Esophagus squamous epithelium (tissue), 5 donors: Measurements from ENCODE around the gene IVNS1ABP. TPM values are rescaled to one million over a fixed set of nuclear protein-coding genes. Genes with fewer than 3 reads are reported as not detected.

Source experiments
- DNase-seq: peaks from one replicate; lab custom pipeline; 2025; lab: John Stamatoyannopoulos, UW
- H3K27ac ChIP-seq, 4 donors: fragments of 200-600 bp; sonication (generic); one replicate each; pipeline ENCODE4 v1.5.1; 2016 to 2019; ENCODE audit warnings: mild to moderate bottlenecking in 1 of 4
- H3K27me3 ChIP-seq, 4 donors: fragments of 200-600 bp; sonication (generic); 1 replicate in 3 of 4; 2 replicates in 1 of 4; pipeline versions ENCODE4 v1.5.1 to v1.6.0; 2017 to 2021; ENCODE audit warnings: antibody characterized with exemption in 1 of 4
- H3K36me3 ChIP-seq, 3 donors: fragments of 200-600 bp; sonication (generic); one replicate each; pipeline ENCODE4 v1.5.1; 2016 to 2019
- H3K4me1 ChIP-seq, 3 donors: fragments of 200-600 bp; sonication (generic); one replicate each; pipeline ENCODE4 v1.5.1; 2017 to 2019
- H3K4me3 ChIP-seq, 4 donors: fragments of 200-600 bp; sonication (generic); 1 replicate in 3 of 4; 2 replicates in 1 of 4; pipeline ENCODE4 v1.5.1; 2016 to 2019; ENCODE audit warnings: mild to moderate bottlenecking in 2 of 4, moderate library complexity in 1 of 4
- H3K9me3 ChIP-seq, 3 donors: fragments of 200-600 bp; sonication (generic); one replicate each; pipeline ENCODE4 v1.5.1; 2016 to 2019
- CTCF ChIP-seq, 6 experiments: fragments of 450-650 bp in 4 of 6; fragments of 200-600 bp in 2 of 6; sonication (generic) in 2 of 6; IDR thresholded peaks; one replicate each; pipeline ENCODE4 v1.5.1; 2016 to 2019; ENCODE audit warnings: antibody characterized with exemption in 6 of 6, mild to moderate bottlenecking in 4 of 6, moderate library complexity in 4 of 6
- POLR2A ChIP-seq, 4 donors: fragments of 450-650 bp; IDR thresholded peaks; one replicate each; pipeline ENCODE4 v1.6.1; 2017; ENCODE audit warnings: antibody characterized with exemption in 4 of 4, mild to moderate bottlenecking in 4 of 4, moderate library complexity in 3 of 4
- WGBS, 2 donors: methylation state at CpG; one replicate each; pipeline ENCODE4 v1.1.5; 2018; 5-methylcytosine and 5-hydroxymethylcytosine counted together
- intact Hi-C: fragments of 100-400 bp; cut with DNase I; formaldehyde crosslinking; loops from one replicate; pipeline ENCODE4 v1.15.0; 2022
- total RNA-seq, 4 donors: library from RNA; depleted of rRNA; stranded (reverse); fragments of >200 nt; gene quantifications; one replicate each; pipeline ENCODE4 v1.1.0, GENCODE V29; 2016
- donor health status: DM: yes; HTN: yes; CAD: no.

Gene IVNS1ABP
- total RNA-seq, 4 donors from 2014 or later = 42.1 to 98.4 (median 52.5) TPM

- Histone ChIP-seq H3K4me1 (no peaks in the 10 kb centered on the region), H3K4me3 (no peak overlapping the region), H3K9me3 (peaks cover 0 to 10% (median 4%) of the 10 kb centered on the region in 3 donors), H3K27me3 (no peaks in the 10 kb centered on the region), H3K36me3 (no peaks in the 10 kb centered on the region), H3K27ac (no peak overlapping the region)
- intact Hi-C loops = no loop called here
- TF ChIP-seq CTCF (IDR thresholded peaks at IDR 0.05) = no peak
- no peak for TF ChIP-seq POLR2A (IDR thresholded peaks at IDR 0.05)
- no peak for DNase-seq
- WGBS, 2 donors = 100% methylated on average over 1 of the region's 3 CpGs; no CpG with 5 or more reads in 1 of the 2 donors
Observed at GRCh38 chr1:185358957-185359356, 41.9 kb upstream of the IVNS1ABP start.

GRCh38 chr1:185355947-185356346, 38.9 kb upstream of the IVNS1ABP start:
- Histone ChIP-seq H3K9me3 (peaks cover 0 to 9% (median 3%) of the 10 kb centered on the region in 3 donors), H3K36me3 (no peaks in the 10 kb centered on the region), H3K27me3 (no peaks in the 10 kb centered on the region), H3K27ac (no peak overlapping the region), H3K4me1 (peaks cover 0 to 10% (median 0%) of the 10 kb centered on the region in 3 donors), H3K4me3 (no peak overlapping the region)
- DNase-seq = no peak
- no peak for TF ChIP-seq POLR2A (IDR thresholded peaks at IDR 0.05)
- TF ChIP-seq CTCF (IDR thresholded peaks at IDR 0.05) = no peak
- WGBS, 2 donors = 79 to 82% methylated on average over 2 of the region's 2 CpGs
- intact Hi-C loops = no loop called here

- TF ChIP-seq CTCF (IDR thresholded peaks at IDR 0.05) (no peak), POLR2A (IDR thresholded peaks at IDR 0.05) (no peak)
- no peaks in the 10 kb centered on the region for H3K27me3 ChIP-seq
- no peak for DNase-seq
- intact Hi-C loops = no loop called here
- no peaks in the 10 kb centered on the region for H3K36me3 ChIP-seq
- H3K4me1 ChIP-seq = peaks cover 0 to 26% (median 0%) of the 10 kb centered on the region in 3 donors
- 75 to 76% methylated on average over 4 of the region's 4 CpGs for WGBS, 2 donors
- no peak overlapping the region for H3K27ac ChIP-seq
- no peak overlapping the region for H3K4me3 ChIP-seq
- H3K9me3 ChIP-seq = no peaks in the 10 kb centered on the region
Observed at GRCh38 chr1:185353124-185353523, 36.1 kb upstream of the IVNS1ABP start.

- no peak for DNase-seq
Observed at GRCh38 chr1:185351734-185352466, 34.9 kb upstream of the IVNS1ABP start.

More at GRCh38 chr1:185351734-185352466, 34.9 kb upstream of the IVNS1ABP start:
- no peak overlapping the region for H3K27ac ChIP-seq
- intact Hi-C loops = no loop called here
- TF ChIP-seq POLR2A (IDR thresholded peaks at IDR 0.05) (no peak), CTCF (IDR thresholded peaks at IDR 0.05) (no peak)
- no peaks in the 10 kb centered on the region for H3K9me3 ChIP-seq
- WGBS, 2 donors = 58 to 66% methylated on average over 2 of the region's 2 CpGs
- H3K4me1 ChIP-seq = peaks cover 0 to 26% (median 0%) of the 10 kb centered on the region in 3 donors
- H3K36me3 ChIP-seq = no peaks in the 10 kb centered on the region
- H3K27me3 ChIP-seq = no peaks in the 10 kb centered on the region
- H3K4me3 ChIP-seq = no peak overlapping the region
